AG10803 (cell line): Measurements from ENCODE around the gene PARD6G.

Experiments
- DNase-seq: peaks from one replicate; pipeline ENCODE4 v3.0.0; 2010; ENCODE audit warnings: low read depth
- H3K4me3 ChIP-seq: 2 replicates; pipeline ENCODE4 v1.5.1; 2011; ENCODE audit warnings: mild to moderate bottlenecking, low read length, control low read depth
- CTCF ChIP-seq: conservative IDR thresholded peaks from 2 replicates; pipeline ENCODE4 v1.5.1; 2011; ENCODE audit warnings: mild to moderate bottlenecking, low read length, control low read depth, inconsistent platforms

Gene PARD6G

GRCh38 chr18:80188643-80189530 lies 58.4 kb downstream of the PARD6G start:
- DNase-seq, result no peak
- H3K4me3 ChIP-seq, result no peak overlapping the region
- TF ChIP-seq CTCF, result no peak

GRCh38 chr18:80187956-80188642 lies 59.2 kb downstream of the PARD6G start:
- no peak overlapping the region for H3K4me3 ChIP-seq
- TF ChIP-seq CTCF, result no peak
- no peak for DNase-seq

GRCh38 chr18:80185545-80185944 lies 61.8 kb downstream of the PARD6G start:
- H3K4me3 ChIP-seq, result no peak overlapping the region
- TF ChIP-seq CTCF, result no peak
- no peak for DNase-seq

GRCh38 chr18:80184243-80184772 lies 63.0 kb downstream of the PARD6G start:
- no peak for DNase-seq
- H3K4me3 ChIP-seq, result no peak overlapping the region
- no peak for TF ChIP-seq CTCF

- H3K4me3 ChIP-seq, result no peak overlapping the region
- no peak for TF ChIP-seq CTCF
- no peak for DNase-seq
These were observed 63.9 kb downstream of the PARD6G start for GRCh38 chr18:80183273-80184050.

- no peak for DNase-seq
- H3K4me3 ChIP-seq, result no peak overlapping the region
- no peak for TF ChIP-seq CTCF
These were observed 64.5 kb downstream of the PARD6G start for GRCh38 chr18:80182855-80183254.
